Trophoblast cell (in vitro differentiated cells and primary cell): ENCODE measurements around the gene RAPGEF1.

Source experiments
- DNase-seq, 2 donors: peaks; one replicate each; pipeline ENCODE4 v3.0.0-alpha.2; 2016
- H2AFZ ChIP-seq: 2 replicates; pipeline ENCODE4 v1.6.1; 2013; ENCODE audit warnings: low read length, moderate library complexity, mild to moderate bottlenecking; ENCODE audit not compliant: insufficient read depth, poor library complexity
- H2AK5ac ChIP-seq: 2 replicates; pipeline ENCODE4 v1.6.1; 2013; ENCODE audit warnings: mild to moderate bottlenecking, low read length
- H2BK120ac ChIP-seq: 2 replicates; pipeline ENCODE4 v1.6.1; 2013; ENCODE audit warnings: low read length, mild to moderate bottlenecking, moderate library complexity; ENCODE audit not compliant: insufficient read depth, poor library complexity
- H2BK12ac ChIP-seq: 2 replicates; pipeline ENCODE4 v1.6.1; 2013; ENCODE audit warnings: mild to moderate bottlenecking, low read length, moderate library complexity
- H2BK5ac ChIP-seq: 2 replicates; pipeline ENCODE4 v1.6.1; 2013; ENCODE audit warnings: low read length, low read depth, moderate library complexity, mild to moderate bottlenecking; ENCODE audit not compliant: poor library complexity
- H3K14ac ChIP-seq: 2 replicates; pipeline ENCODE4 v1.6.1; 2013; ENCODE audit warnings: mild to moderate bottlenecking, low read length
- H3K18ac ChIP-seq: 2 replicates; pipeline ENCODE4 v1.6.1; 2013; ENCODE audit warnings: mild to moderate bottlenecking, low read length
- H3K23ac ChIP-seq: 2 replicates; pipeline ENCODE4 v1.6.1; 2013; ENCODE audit warnings: low read length
- H3K27ac ChIP-seq: 2 replicates; pipeline ENCODE4 v1.5.1; 2013; ENCODE audit warnings: low read depth, mild to moderate bottlenecking, inconsistent platforms, low read length, moderate library complexity
- H3K27me3 ChIP-seq: 2 replicates; pipeline ENCODE4 v1.6.1; 2013; ENCODE audit warnings: inconsistent platforms, mild to moderate bottlenecking, low read length, moderate library complexity; ENCODE audit not compliant: insufficient read depth
- H3K36me3 ChIP-seq, 2 experiments: 1 replicate in 1 of 2; 2 replicates in 1 of 2; pipeline ENCODE4 v1.6.1; 2013; ENCODE audit warnings: low read length in 2 of 2, mild to moderate bottlenecking in 2 of 2, moderate library complexity in 1 of 2; ENCODE audit not compliant: insufficient read depth in 2 of 2, control insufficient read depth in 1 of 2
- H3K4ac ChIP-seq: 2 replicates; pipeline ENCODE4 v1.6.1; 2013; ENCODE audit warnings: low read depth, mild to moderate bottlenecking, low read length, moderate library complexity
- H3K4me1 ChIP-seq, 2 experiments: 1 replicate in 1 of 2; 2 replicates in 1 of 2; pipeline ENCODE4 v1.6.1; 2013; ENCODE audit warnings: low read length in 2 of 2, mild to moderate bottlenecking in 2 of 2, moderate library complexity in 1 of 2; ENCODE audit not compliant: insufficient read depth in 2 of 2, control insufficient read depth in 1 of 2
- H3K4me2 ChIP-seq: 2 replicates; pipeline ENCODE4 v1.6.1; 2013; ENCODE audit warnings: inconsistent platforms, mild to moderate bottlenecking, low read length, moderate library complexity
- H3K4me3 ChIP-seq: 2 replicates; pipeline ENCODE4 v1.5.1; 2013; ENCODE audit warnings: mild to moderate bottlenecking, low read depth, low read length, inconsistent platforms
- H3K79me1 ChIP-seq: one replicate; pipeline ENCODE4 v1.6.1; 2013; ENCODE audit warnings: low read length
- H3K79me2 ChIP-seq: 2 replicates; pipeline ENCODE4 v1.6.1; 2013; ENCODE audit warnings: low read length, mild to moderate bottlenecking; ENCODE audit not compliant: control insufficient read depth, insufficient read depth, poor library complexity
- H3K9ac ChIP-seq: 2 replicates; pipeline ENCODE4 v1.6.1; 2013; ENCODE audit warnings: mild to moderate bottlenecking, low read length
- H3K9me3 ChIP-seq: 2 replicates; pipeline ENCODE4 v1.6.1; 2013; ENCODE audit warnings: low read depth, mild to moderate bottlenecking, control low read depth, inconsistent platforms, low read length; ENCODE audit not compliant: insufficient read depth
- H4K12ac ChIP-seq: 2 replicates; pipeline ENCODE4 v1.6.1; 2013; ENCODE audit warnings: low read depth, mild to moderate bottlenecking, low read length, moderate library complexity
- H4K8ac ChIP-seq: 2 replicates; pipeline ENCODE4 v1.6.1; 2013; ENCODE audit warnings: low read depth, mild to moderate bottlenecking, low read length, moderate library complexity
- H4K91ac ChIP-seq: one replicate; pipeline ENCODE4 v1.6.1; 2013; ENCODE audit warnings: low read depth, mild to moderate bottlenecking, low read length, moderate library complexity
- WGBS: extraction: QIAGEN DNeasy Blood & Tissue Kit; methylation state at CpG from one replicate; pipeline ENCODE4 v1.1.7; 2013; ENCODE audit warnings: missing lambda C conversion rate; ENCODE audit not compliant: insufficient read length, insufficient coverage; ENCODE audit errors: extremely low coverage; 5-methylcytosine and 5-hydroxymethylcytosine counted together

The RAPGEF1 gene

DNA sequence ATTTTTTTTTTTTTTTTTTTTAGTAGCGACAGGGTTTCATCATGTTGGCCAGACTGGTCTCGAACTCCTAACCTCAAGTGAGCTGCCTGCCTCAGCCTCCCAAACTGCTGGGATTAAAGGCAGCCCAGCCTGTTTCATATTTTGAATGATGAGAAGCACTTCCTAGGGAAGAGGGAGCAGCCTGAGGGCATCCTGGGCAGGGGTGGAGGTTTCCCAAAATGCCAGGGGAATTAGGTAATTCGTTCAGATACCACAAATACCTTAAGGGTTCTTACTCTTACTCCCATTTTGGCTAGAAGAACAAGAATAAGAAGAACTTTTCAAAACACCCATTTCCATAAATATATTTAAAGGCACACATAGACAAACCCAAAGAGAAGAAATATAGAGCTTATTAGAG is 29.5 kb upstream of the RAPGEF1 start:
- no peak overlapping the region for H3K4me2 ChIP-seq
- no peak overlapping the region for H3K4me3 ChIP-seq
- H3K18ac ChIP-seq, result no peak overlapping the region
- H3K36me3 ChIP-seq, result no peaks in the 10 kb centered on the region
- WGBS, result no CpG with 5 or more reads among the region's 3 CpGs
- H3K27me3 ChIP-seq, result no peaks in the 10 kb centered on the region
- H2AFZ ChIP-seq, result no peak overlapping the region
- no peak overlapping the region for H4K12ac ChIP-seq
- no peak overlapping the region for H2BK5ac ChIP-seq
- H2BK12ac ChIP-seq, result no peak overlapping the region
- H3K4me1 ChIP-seq, result peaks cover 0 to 2% of the 10 kb centered on the region in 2 experiments
- no peak overlapping the region for H3K23ac ChIP-seq
- H3K79me1 ChIP-seq, result no peaks in the 10 kb centered on the region
- H2AK5ac ChIP-seq, result no peak overlapping the region
- no peak overlapping the region for H3K27ac ChIP-seq
- H2BK120ac ChIP-seq, result no peak overlapping the region
- H3K4ac ChIP-seq, result no peak overlapping the region
- no peak overlapping the region for H4K91ac ChIP-seq
- no peak overlapping the region for H3K9ac ChIP-seq
- H3K79me2 ChIP-seq, result no peaks in the 10 kb centered on the region
- no peaks in the 10 kb centered on the region for H3K9me3 ChIP-seq
- no peak overlapping the region for H4K8ac ChIP-seq
- DNase-seq, result peak; percentile 46 to 79
- H3K14ac ChIP-seq, result no peak overlapping the region

DNA sequence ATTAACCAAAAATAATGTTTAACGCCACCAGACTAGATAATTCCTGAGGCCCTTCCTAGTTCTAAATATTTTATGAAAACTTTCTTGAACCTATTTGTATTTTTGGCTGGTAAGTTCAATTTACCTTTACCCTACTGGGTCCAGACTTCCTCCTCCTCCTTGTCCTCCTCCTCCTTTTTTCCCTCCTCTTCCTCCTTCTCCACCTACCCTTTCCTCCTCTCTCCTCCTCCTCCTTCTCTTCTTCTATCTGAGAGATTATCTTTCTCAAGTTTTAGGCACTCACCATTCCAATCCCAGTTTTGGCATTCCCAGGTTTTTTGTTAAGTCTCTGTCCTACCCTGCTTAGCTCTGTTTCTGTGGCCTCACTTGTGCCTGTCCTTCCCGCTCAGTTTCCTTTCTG is 24.7 kb upstream of the RAPGEF1 start:
- H3K27me3 ChIP-seq, result no peaks in the 10 kb centered on the region
- no peak overlapping the region for H3K18ac ChIP-seq
- no peak overlapping the region for H4K8ac ChIP-seq
- no peak overlapping the region for H4K12ac ChIP-seq
- no peaks in the 10 kb centered on the region for H3K36me3 ChIP-seq
- no peak overlapping the region for H2BK120ac ChIP-seq
- H2BK5ac ChIP-seq, result no peak overlapping the region
- no CpG with 5 or more reads among the region's 2 CpGs for WGBS
- no peaks in the 10 kb centered on the region for H3K9me3 ChIP-seq
- no peak overlapping the region for H2AK5ac ChIP-seq
- no peak overlapping the region for H3K4ac ChIP-seq
- peaks cover 2 to 5% of the 10 kb centered on the region in 2 experiments for H3K4me1 ChIP-seq
- H2AFZ ChIP-seq, result no peak overlapping the region
- no peak overlapping the region for H3K4me2 ChIP-seq
- H3K79me2 ChIP-seq, result no peaks in the 10 kb centered on the region
- no peak overlapping the region for H2BK12ac ChIP-seq
- no peak overlapping the region for H4K91ac ChIP-seq
- no peaks in the 10 kb centered on the region for H3K79me1 ChIP-seq
- H3K23ac ChIP-seq, result no peak overlapping the region
- no peak overlapping the region for H3K9ac ChIP-seq
- no peak overlapping the region for H3K4me3 ChIP-seq
- H3K27ac ChIP-seq, result no peak overlapping the region
- no peak overlapping the region for H3K14ac ChIP-seq
- no peak for DNase-seq

DNA sequence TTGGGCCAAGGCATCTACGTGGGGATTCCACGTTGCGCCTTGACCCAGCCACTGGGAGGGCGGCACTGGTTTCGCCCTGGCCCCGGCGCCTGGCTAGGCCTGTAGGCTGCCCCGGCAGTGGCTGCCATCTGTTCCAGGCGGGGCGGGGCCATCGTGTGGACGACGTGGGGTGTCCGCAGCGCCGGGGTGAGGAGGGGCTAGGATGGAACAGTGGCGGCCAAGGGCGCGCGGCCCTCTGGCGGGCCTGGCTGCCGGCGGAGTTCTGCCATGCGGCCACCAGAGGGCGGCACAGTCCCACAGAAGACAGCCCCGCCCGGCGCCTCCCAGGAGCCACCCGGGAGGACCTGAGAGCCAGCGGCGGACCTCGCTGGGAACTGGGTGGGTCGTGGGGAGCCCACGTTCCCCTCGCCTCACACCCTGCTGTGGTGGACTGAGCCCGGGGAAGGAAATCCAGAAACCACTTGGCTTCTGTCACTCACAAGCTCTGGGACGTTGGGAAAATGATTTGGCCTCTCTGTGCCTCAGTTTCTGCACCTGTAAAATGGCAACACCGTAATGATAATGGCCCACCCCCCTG is 22.6 kb upstream of the RAPGEF1 start:
- Histone ChIP-seq H3K27ac (no peak overlapping the region), H3K36me3 (no peaks in the 10 kb centered on the region), H3K9me3 (no peaks in the 10 kb centered on the region), H3K14ac (no peak overlapping the region), H2AK5ac (no peak overlapping the region), H3K27me3 (no peaks in the 10 kb centered on the region), H2BK120ac (no peak overlapping the region), H3K18ac (no peak overlapping the region), H3K4me2 (peak overlapping the region; percentile 48), H4K8ac (no peak overlapping the region), H4K12ac (no peak overlapping the region), H3K4me3 (peak overlapping the region; percentile 37), H2BK12ac (no peak overlapping the region), H3K23ac (no peak overlapping the region), H3K4ac (no peak overlapping the region), H2BK5ac (no peak overlapping the region), H4K91ac (no peak overlapping the region), H3K79me2 (no peaks in the 10 kb centered on the region), H3K79me1 (no peaks in the 10 kb centered on the region), H3K4me1 (peaks cover 0 to 5% of the 10 kb centered on the region in 2 experiments), H2AFZ (no peak overlapping the region), H3K9ac (peak overlapping the region; percentile 6)
- DNase-seq, result peak; percentile 46 to 76
- no CpG with 5 or more reads among the region's 38 CpGs for WGBS

DNA sequence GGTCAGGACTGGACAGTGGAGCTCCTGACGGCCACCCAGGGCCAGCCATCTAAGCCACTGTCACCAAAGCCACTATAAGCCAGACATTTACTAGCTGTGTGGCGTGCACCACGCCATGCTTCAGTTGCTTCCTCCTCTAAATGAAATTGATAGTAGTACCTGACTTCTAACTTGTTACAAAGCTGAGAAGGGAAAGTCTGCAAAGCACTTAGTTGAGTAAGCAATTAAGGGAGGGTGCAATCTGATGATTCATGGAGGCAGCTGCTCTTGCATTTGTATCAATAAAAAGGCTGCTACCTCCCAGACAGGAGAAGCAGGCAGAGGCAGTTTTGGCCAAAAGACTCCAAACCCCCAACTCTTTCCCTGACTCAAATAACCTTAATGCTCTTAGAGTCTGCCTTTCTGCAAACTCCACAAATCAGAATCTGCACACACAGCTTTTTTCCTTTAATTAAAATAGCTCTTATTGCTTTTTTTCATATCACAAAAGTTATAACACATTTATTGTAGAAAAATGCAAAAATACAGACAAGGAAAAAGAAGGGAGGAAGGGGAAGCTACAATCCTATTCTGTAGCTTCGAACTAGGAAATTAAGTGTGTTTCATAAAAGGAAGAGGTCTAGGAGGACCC is 19.3 kb upstream of the RAPGEF1 start:
- H4K8ac ChIP-seq, result no peak overlapping the region
- H3K4me2 ChIP-seq, result no peak overlapping the region
- H4K12ac ChIP-seq, result no peak overlapping the region
- H3K79me2 ChIP-seq, result no peaks in the 10 kb centered on the region
- H3K9me3 ChIP-seq, result no peaks in the 10 kb centered on the region
- peaks cover 8 to 10% of the 10 kb centered on the region in 2 experiments for H3K4me1 ChIP-seq
- no peak overlapping the region for H3K23ac ChIP-seq
- no peak overlapping the region for H2BK5ac ChIP-seq
- H2BK12ac ChIP-seq, result no peak overlapping the region
- H3K27ac ChIP-seq, result no peak overlapping the region
- H2AFZ ChIP-seq, result no peak overlapping the region
- H3K18ac ChIP-seq, result no peak overlapping the region
- H3K9ac ChIP-seq, result no peak overlapping the region
- no peaks in the 10 kb centered on the region for H3K36me3 ChIP-seq
- H3K14ac ChIP-seq, result no peak overlapping the region
- DNase-seq, result no peak
- H2AK5ac ChIP-seq, result no peak overlapping the region
- no CpG with 5 or more reads among the region's 4 CpGs for WGBS
- H3K4ac ChIP-seq, result no peak overlapping the region
- peaks cover 9% of the 10 kb centered on the region for H3K79me1 ChIP-seq
- H3K27me3 ChIP-seq, result no peaks in the 10 kb centered on the region
- no peak overlapping the region for H2BK120ac ChIP-seq
- H4K91ac ChIP-seq, result no peak overlapping the region
- no peak overlapping the region for H3K4me3 ChIP-seq
